A549 treated with AZD9567 at 1 μM for 4 hours (cell line): ENCODE results near the gene CFAP91. TPM values are rescaled to one million over a fixed set of nuclear protein-coding genes. Genes with fewer than 3 reads are reported as not detected.

Experiments used
- total RNA-seq: library from RNA; stranded (reverse); fragments of 200-300 nt; extraction: Qiagen RNA extraction; gene quantifications from 5 replicates; pipeline ENCODE4 v1.2.3, GENCODE V29; 2022; ENCODE audit not compliant: insufficient read depth

The CFAP91 gene
- total RNA-seq: 0.12 to 0.24 TPM (median 0.19 TPM) in 4 of 5 replicates, not detected in the other

GRCh38 chr3:119702530-119703527 lies at the start of gene CFAP91:
Gene CFAP91, plus strand, starts transcription at chr3:119703022. Its CDS starts 77 bp downstream, at chr3:119703099.

DNA sequence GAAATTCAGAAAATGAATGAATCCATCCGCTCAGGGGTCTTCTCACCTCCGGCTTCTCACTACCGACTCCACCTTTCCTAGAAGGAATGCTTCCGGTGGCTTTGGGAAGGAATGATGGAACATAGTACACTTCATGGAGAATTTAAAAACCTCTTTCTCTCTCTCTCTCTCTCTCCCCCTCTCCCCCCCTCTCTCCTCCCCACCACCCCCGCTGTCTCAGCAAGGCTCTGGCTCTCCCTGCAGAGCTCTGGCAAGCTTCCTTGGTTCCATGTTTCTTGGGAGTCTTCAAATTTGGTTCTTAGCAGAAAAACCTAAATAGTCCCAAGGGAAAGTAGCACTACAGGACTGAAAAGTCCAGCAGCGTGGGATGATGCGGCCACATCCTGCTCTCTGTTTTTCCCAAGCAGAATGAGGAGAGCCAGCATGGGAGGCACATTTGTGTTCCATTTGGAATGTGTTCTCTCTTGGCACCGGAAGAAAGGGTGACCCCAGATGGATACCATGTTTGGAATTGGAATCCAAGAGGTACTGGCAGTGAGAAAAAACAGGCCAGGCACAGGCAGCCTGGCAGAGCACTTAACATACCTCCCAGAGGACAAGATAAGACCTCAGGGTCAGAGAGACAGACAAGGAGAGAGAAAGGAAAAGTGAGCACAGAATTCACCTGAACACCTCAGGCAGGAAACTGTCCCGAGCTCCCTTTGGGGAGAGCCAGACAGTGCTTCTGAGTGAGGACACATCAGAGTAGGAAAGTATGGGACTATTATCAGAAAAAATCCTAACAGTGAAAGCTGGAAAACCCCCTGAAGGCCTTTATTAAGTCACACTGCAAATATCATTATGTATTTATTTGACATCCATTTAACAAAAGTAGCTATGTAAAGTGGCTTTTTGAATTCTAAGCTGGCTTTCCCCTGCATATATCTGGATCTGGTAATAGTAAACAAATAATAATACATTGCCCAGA lies 42.1 kb upstream of the CFAP91 start, which contains the start of gene POPDC2:
POPDC2 (minus strand) TSS at position 116 of the 967 bp plus-strand sequence. CDS start 166 bp downstream, outside the sequence.

DNA sequence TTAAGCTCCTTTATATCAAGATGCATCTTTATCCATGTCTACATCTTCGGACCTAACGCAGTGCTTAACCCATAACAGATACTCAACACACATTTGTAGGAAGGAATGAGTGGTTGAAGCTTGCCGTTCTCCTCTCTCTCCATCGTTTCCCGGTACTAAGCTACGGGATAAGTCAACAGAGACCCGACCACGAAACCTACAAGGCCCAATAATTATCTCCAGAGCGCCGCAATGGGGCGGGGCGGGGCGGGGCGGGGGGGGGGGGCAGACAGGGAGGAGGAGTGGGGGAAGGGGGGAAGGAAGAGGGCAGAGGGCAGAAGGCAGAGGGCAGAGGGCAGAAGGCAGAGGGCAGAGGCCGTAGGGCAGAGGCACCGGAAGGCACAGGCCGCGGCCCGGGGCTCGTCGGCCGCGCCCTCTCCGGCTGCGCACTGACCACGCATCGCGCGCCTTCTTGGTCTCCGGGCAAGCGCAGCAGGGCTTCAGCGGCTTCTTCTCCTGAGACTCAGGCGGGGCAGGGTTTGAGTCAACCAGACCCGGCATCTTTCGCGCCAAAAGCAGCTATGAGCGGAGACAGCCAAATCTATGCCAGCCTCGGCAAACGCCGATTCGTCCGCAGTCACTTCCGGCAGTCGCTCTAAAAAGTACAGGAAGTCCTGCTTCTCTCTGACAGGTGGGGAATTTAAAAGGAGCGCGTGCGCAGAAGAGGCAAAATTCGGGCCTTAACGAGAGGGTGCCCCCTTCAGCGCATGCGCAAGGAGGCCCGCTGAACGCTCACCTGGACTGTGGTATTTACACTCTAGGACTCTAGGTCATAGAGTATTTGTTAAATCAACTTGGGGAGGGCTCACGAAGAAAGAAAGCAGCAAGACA lies 25.8 kb upstream of the CFAP91 start, which contains the start of gene COX17:
COX17 (minus strand) TSS at position 636 of the 870 bp plus-strand sequence; CDS start at position 540, 96 bp downstream.

Other genes starting within 250 kb of the CFAP91 start
- 19.0 to 28.7 TPM (median 26.8 TPM) in 5 replicates for gene TMEM39A, start 239.4 kb upstream of the CFAP91 start, total RNA-seq
- 8.6 to 10.6 TPM (median 9.8 TPM) in 5 replicates for gene POGLUT1, start 234.1 kb upstream of the CFAP91 start, total RNA-seq
- gene TIMMDC1, start 204.5 kb upstream of the CFAP91 start, total RNA-seq: 74.4 to 82.6 TPM (median 80.0 TPM) in 5 replicates
- gene CD80, start 143.4 kb upstream of the CFAP91 start, total RNA-seq: not detected in 5 replicates
- gene ADPRH, start 123.5 kb upstream of the CFAP91 start, total RNA-seq: 2.2 to 2.8 TPM (median 2.3 TPM) in 5 replicates
- 0.22 to 0.57 TPM (median 0.37 TPM) in 4 of 5 replicates, not detected in the other for gene PLA1A, start 105.1 kb upstream of the CFAP91 start, total RNA-seq
- 0.14 to 0.39 TPM (median 0.24 TPM) in 4 of 5 replicates, not detected in the other for gene POPDC2, start 42.4 kb upstream of the CFAP91 start, total RNA-seq
- gene COX17, start 25.6 kb upstream of the CFAP91 start, total RNA-seq: 89.3 to 109 TPM (median 104 TPM) in 5 replicates
- not detected in 5 replicates for gene NR1I2, start 79.1 kb downstream of the CFAP91 start, total RNA-seq